ENCODE results near the gene TTC39B.
"Not testable (repeated sequence)": the region's sequence is repeated elsewhere in the genome, so short reads cannot be mapped to it uniquely, and the experiment has no call there.

The TTC39B gene

DNA sequence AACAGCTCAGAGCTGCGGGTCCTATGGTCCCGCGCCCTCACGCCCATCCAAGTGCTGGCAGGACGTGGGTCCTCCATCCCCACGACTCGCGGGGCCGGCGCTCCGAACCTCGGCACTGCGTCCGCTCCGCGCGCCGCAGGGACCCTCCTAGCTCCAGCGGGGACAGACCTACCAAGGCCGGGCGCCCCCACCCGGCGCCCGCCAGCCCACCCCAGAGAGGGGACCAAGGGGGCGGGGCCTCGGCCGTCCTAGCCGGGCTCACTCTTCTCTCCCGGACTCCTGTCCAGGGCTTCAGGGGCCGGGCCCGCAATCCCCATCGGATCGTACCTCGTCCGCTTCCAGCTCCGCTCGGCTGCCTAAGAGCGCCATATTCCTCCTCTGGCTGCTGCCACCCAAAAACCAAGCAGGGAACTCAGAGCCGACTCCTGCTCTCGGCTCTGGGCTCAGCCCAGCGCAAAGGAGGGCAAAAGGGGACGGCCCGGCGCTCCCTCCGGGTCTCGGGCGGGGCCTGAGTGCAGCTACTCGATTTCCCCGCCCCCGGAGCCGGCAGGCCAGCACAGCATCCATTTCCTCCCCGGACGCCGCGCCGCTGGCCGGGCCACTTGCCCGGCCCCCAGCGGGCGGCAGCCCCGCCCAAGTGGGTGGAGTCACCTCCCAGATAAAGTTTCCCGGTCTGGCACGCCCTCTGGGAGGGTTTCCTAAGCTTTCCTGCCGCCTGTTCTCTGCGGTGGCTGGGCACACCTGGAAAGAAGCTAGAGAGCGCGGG is at the start of gene TTC39B:
TSS of gene TTC39B (minus strand) at position 460 of the 766 bp plus-strand sequence. CDS start at position 369, 91 bp downstream.
- peak; percentile 80 for DNase-seq

DNA sequence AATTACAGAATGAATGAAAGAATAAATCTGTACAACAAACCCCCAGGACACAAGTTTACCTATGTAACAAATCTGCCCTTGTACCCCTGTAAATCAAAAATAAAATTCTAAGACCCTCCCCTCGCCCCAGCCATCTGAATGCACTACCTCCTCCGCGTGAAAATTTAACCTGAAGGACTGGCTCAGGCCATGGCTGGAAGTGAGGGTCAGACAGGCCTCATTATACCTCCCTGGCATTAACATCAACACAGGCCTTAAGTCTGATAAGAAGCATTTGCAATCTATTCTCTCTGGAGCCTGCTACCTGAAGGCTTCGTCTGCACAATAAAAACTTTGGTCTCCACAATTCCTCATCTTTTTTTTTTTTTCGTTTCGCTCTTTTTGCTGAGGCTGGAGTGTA is 48.7 kb upstream of the TTC39B start:
- DNase-seq = no peak

DNA sequence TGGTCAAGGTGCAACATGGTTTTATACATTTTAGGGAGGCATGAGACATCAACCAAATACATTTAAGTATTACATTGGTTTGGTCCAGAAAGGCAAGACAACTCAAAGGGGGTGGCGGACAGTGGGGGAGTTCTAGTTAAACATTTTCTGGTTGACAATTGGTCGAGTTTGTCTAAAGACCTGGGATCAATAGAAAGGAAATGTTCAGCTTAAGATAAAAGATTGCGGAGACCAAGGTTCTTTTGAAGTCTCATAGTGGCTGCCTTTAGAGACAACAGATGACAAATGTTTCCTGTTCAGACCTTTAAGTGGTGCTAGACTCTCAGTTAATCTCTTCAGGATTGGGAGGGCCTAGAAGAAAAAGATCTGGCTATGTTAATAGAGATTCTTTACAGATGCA is 47.7 kb upstream of the TTC39B start:
- no peak for DNase-seq

DNA sequence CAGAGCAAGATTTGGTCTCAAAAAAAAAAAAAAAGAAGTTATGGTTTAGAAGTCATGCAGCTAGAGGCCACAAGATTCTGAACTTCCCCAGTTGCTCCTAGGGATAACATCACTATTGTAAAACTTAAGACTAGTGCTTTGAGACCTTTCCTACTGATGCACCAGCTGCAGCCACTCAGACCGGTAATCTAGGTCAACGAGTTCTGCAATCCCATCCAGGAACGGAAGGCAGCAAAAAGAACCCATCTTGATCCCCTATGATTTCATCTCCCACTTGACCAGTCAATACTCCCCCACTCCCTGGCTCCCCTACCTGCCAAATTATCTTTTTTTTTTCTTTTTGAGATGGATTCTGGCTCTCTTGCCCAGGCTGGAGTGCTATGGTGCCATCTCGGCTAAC is 46.9 kb upstream of the TTC39B start:
- no peak for DNase-seq

DNA sequence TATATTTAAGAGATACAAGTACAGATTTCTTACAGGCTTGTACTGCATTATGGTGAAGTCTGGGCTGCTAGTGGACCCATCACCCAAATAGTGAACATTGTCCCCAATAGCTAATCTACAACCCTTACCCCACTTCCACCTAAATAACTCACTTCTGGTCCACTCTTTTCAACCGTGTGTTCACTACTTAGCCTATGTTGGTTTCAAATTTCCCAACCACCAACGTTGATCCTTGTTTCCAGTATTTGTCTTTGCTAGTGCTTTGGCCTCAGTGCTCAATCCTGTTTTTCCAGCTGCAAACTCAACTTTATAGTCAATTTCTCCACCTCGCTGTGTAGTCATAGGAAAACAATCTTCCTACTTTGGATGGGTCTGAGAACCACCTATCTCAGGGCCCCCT is 45.3 kb upstream of the TTC39B start:
- DNase-seq = no peak

DNA sequence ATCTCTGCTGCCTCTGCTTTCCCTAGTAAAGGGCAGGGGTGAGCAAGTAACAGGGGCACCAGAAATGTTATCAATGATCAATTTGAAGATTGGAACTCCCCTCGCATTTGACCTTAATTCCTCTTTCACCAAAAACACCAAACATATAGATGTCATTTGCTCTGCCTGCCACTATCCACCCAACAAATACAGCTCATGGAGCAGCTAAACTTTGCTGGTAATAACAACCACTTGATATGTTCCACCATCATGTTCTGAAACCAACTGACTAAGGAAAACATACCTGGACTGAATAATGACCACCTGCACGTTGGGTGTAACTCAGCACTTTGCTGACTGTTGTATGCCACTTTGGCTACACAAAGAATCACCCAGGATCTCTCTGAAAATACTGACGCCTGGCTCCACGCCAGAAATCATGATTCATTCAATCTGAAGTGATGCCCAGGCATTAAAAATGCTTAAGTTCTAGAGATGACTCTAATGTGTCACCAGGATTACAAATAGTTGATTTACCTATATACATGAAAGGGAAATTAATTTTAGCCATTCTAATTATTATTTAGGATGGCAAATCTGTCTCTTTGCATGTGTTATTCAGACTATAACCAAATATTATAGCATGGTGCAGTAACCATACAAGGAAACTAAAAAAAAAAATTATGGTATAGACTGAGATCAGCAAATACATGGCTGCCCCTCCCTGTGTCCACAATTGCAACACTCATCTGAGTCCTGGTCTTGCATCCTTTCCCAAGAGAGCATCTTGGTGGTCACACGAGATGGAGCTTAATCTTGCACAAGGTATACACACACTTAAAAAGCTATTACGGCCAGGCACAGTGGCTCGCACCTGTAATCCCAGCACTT is 43.1 kb upstream of the TTC39B start:
- no peak for DNase-seq

DNA sequence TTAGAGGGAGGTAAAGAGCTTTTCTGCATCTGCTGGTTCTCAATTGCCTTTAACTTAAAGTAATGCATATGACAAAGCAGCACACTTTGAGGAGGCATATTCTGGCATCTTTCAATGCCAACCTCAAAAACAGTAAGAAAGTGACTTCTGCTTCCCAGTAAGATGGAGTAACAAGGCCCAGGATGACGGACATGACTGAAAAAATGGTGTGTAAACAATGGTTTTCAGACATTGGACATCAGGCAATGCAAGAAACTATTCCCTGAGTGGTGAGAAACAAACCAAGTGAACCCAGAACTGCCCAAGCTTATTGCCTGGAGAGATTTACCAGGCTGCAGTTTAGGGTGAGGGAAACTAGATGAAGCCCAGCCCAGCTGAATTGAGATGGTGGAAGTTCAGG is 39.8 kb upstream of the TTC39B start:
- no peak for DNase-seq

DNA sequence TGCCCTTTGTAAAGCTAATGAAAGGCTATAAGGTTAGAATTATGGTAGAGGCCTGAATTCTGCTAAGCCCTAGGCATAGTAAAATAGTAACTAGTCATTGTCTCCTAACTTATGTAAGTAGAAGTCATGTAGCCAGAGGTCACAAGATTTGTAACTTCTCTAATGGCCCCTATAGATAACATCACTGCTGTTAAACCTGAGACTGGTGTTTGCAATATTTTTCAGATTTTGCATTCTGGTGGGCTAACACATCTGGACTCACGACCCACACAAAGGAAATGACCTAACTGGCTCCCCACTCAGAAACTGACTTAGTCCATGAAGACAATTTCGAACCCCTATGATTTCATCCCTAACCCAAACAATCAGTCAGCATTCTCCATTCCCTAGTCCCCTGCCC is 37.2 kb upstream of the TTC39B start:
- DNase-seq = no peak

DNA sequence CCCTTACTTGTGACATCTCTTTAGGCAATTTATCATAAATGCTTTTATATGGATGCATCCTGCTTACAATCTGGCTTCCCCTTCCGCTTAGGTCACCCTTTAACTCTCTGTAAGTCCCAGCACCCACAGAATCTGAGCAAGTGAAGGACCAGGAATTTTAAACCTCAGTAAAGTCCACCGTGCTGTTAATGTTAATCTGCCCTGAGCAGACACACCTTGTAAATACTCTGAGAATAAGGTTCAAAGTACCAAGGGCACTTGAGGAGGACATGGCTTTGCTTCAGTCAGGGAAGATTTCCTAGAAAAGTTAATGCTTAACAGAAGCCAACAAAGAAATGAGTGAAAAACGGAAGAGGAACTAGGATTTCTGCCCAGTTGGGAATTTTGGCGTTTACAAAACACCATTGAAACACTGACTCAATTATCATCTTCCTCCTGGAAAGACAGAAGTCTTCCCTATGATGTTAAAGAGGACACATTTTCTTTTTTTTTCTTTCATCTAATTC is 26.4 kb upstream of the TTC39B start:
- no peak for DNase-seq

DNA sequence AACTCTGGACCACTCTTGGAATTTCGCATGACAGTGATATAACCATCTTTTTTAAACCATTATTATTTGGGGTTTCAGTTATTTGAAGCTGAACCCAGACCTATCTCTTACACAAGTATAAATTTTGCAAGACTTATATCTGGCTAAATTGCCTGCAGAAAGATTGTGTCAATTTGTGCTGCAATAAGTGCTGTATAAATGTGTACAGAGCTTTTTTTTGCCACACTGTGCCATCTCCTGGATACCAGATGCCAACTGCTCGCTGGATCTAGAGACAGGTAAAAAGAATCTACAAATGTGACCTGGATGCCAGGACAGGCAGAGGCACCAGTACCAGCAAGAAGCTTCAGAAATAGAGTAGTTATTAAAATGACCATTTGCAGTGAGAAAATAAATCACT is 25.9 kb upstream of the TTC39B start:
- no peak for DNase-seq

DNA sequence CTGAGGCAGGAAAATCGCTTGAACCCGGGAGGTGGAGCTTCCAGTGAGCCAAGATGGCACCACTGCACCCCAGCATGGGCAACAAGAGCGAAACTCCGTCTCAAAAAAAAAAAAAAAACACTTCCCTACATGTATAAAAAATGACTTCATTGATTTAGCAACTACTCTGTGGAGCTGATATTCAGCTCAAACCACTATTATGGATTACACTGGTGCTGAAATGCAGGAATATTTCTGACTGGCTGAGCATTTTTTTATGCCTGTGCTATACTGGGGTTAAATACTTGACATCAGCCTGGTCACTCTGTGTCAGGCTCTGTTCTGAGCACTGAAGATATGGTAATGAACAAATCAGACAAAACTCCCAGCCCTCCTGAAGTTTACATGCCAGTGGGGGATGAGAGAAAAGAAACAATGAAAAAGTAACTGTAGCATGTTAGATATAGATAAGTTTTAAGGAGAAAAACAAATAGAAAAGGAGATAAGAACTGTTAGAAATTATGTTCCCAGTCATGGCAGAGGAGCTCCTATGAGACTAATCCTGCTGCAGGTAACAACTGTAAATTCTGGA is 22.6 kb upstream of the TTC39B start:
- no peak for DNase-seq

DNA sequence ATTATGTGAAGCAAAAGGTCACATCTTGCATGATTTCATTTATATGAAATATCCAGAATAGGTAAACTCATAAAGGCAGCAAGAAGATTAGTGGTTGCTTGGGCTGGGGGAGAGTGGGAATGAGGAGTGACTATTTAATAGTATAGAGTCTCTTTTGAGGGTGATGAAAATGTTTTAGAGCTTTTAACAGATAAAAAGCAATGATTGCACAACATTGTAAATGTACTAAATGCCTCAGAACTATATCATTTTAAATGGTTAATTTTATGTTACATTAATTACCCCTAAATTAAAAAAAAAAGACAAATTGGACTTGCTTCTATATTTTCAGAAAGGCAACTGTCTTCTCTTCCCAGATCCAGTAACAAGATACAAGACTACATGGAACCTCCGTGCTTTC is 21.9 kb upstream of the TTC39B start:
- DNase-seq = no peak

DNA sequence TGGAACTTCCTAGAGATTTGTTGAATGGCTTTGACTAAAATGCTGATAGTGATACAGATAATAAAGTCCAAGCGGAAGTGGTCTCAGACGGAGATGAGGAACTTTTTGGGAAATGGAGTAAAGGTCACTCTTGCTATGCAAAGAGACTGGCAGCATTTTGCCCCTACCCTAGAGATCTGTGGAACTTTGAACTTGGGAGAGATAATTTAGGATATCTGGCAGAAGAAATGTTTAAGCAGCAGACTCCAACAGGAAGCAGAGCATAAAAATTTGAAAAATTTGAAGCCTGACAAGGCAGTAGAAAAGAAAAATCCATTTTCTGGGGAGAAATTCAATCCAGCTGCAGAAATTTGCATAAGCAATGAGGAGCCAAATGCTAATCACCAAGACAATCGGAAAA is 15.7 kb upstream of the TTC39B start:
- not testable (repeated sequence) for DNase-seq

DNA sequence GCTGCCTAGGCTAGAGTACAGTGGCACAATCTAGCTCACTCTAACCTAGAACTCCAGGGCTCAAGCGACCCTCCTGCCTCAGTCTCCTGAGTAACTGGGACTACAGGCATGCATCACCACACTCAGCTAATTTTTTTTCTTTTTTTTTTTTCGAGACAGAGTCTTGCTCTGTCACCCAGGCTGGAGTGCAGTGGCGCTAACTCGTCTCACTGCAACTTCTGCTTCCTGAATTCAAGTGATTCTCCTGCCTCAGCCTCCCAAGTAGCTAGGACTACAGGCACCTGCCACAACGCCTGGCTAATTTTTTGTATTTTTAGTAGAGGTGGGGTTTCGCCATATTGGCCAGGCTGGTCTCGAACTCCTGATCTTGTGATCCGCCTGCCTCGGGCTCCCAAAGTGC is 12.6 kb upstream of the TTC39B start:
- DNase-seq = not testable (repeated sequence)

DNA sequence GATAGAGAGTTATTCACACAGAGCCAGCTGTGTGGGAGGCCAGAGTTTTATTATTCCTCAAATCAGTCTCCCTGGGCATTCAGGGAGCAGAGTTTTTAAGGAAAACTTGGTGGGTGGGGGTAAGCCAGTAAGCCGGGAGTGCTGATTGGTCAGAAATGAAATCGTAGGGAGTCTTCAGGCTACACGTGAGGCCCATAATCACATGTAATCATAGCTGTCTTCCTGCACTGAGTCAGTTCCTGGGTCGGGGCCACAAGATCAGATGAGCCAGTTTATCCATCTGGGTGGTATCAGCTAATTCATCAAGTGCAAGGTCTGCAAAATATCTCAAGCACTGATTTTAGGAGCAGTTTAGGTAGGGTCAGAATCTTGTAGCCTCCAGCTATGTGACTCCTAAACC is 10.8 kb upstream of the TTC39B start:
- DNase-seq = no peak

DNA sequence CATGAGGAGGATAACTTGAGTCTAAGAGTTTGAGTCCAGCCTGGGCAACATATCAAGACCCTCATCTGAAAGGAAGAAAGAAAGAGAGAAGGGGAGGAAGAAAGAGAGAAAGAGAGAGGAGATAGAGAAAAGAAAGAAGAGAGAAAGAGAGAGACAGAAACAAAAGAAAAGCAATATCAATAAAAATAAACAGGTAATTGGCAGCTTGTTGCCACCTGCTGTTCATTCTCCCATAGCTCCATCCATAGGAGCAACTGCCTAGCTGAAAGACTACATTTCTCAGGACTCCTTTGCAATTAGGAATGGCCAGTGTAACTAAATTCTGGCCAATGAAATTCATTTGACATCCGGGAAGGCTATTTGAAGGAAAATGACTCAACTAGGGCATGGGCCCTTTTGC is 4.6 kb upstream of the TTC39B start:
- DNase-seq = no peak

DNA sequence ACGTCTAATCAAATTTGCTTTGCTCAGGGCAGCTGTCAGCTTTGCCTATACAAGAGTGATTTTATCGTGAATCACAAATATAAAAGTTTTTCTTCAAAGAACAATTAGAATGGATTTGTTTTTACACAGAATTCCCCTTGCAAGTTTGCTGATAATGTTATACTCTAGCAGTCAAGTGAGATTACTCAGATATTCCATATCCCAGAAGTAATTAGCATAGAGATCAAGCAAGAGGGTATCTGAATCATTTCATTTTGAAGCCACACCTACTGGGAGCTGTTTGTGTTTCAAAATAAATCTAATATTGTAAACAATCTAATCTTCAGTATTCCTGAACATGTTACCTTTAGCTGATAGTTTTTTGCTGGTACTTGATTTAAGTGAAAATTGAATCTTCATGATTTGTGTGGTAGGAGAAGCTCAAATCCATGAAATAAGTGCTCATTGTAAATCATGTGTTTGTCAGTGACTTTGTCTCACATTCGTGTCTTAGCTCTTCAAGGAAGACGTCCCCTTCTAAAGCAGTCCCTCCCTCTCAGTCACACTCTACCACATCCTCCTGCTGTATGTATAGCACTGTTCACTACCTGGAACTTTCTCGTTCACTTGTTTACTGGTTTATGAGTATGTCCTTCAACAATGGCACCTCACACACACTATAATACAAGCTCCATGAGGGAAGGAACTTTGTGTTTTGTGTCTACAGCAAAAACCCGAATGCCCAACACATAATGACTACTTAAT is 3.3 kb upstream of the TTC39B start:
- DNase-seq = no peak

DNA sequence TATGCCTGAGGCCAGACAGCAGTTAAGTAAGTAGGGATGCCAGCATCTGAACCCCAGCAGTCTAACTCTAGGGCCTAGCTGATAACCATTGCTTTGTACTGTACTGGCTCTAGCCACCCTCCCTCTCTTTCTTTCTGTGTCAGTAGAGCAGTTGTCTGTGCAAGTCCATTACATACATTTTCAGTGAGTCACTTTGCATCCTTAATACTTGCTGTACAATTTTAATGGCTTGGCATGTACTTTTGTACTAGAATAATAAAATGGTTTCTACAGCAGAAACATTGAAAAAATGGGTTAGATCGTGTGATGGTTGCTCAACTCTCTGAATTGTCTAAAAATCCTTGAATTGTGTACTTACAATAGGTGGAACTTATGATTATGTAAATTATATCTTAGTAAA is 1.5 kb upstream of the TTC39B start:
- no peak for DNase-seq

DNA sequence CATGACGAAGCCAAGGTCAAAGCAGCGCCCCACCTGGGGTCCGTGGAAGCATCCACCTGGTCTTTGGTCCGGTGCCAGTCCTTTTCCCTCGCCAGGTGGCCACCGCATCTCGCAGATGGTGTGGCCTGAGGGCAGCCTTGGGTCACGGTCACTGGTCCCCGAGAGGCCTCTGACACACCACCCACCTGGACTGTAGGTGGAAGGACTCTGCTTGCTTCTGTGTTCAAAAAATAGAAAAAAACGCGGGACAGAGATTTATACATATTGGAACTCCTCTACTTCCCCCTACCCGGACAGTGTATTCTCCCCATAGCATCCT is 466 bp upstream of the TTC39B start:
- no peak for DNase-seq

DNA sequence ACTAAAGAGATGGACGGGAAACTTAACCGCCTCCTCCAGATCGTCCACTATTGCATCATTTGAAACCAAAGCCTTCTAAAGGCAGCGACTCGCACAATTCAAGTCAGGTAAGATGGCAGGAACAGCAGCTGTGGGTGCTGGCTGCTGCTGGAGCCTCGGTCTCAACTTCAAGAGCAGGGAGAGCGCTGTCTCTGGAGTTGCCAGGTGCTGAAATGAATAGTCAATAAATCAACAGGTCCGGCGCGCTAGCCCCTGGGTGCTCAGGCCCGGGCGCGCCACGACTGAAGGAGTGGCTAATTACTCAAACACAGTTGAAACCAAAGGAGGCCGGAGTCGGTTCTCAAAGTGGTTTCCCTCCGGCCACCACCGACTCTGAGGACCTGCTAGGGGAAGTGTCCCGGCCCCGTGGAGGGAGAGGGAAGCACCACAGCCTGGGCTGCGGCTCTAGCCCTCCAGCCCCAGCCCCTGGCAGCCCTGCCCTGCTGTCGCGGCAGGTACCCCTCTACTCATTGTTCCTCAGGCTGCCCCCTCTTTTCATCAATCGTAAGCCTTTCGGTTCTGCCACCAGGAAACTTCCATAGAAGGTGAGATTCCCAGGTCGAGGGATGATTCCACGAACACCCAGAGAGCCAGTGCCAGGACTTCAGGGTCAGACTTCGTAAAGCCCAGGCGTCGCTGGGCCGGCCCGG is 804 bp downstream of the TTC39B start:
- peak; percentile 6 for DNase-seq

DNA sequence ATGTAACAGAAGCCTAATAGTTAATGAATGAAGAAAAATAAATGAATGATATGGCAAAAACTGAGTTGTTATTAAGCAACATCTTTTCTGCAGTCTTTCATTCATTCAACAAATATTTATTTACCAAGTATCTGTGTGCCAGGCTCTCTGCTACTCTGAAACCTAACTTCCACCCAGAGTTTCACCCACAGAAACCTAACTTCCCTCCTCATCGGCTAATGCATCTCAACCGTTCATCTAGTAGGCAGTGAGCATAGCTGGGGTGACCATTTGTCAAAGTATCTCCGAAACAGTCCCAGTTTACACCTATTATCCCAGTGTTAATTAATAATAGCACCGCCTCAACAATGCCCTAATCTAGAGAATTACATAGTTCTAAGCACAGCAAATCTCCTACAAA is 1.5 kb downstream of the TTC39B start:
- no peak for DNase-seq

DNA sequence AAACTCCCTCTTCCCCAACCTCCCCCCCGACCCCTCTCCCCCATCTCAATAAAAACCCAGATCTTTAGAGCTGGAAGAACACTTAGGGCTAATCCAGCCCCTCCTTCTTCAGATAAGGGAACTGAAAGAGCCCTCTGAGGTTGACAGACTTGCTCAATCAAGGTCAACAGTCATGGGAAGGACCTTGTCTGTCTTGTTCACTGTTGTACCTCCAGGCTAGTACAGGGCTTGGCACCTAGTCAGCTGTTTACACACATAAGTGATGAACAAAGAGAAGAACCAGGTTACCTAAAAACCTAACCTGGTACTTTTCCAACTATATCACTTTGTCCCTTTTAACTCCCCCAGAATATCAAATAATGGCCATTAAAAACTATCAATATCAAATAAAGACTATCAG is 2.4 kb downstream of the TTC39B start:
- DNase-seq = no peak

DNA sequence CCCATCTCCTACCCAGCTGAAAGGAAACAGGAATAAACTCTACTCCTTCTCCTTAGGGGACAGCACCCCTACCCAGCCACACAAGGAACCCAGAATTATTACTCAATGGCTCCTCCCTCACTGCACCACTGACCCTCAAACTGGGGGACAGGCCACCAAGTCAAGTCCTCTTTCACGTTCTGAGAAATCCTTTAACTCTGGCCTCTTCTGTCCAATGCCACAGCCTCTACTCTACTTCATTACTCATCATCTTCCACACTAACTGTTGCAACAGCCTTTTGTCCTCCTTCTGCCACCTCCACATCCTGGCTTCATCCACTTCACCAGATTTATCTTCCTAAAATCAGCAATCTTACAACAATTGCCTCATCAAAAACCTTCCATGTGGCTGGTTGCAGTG is 6.8 kb downstream of the TTC39B start:
- DNase-seq = no peak

Data from midbrain (tissue), 1 donor.